ENCODE results near the gene KCNG2. TPM values are rescaled to one million over a fixed set of nuclear protein-coding genes. Genes with fewer than 3 reads are reported as not detected.

Gene KCNG2
- total and polyA plus RNA-seq, 2 experiments from 2014 or later: not detected

DNA sequence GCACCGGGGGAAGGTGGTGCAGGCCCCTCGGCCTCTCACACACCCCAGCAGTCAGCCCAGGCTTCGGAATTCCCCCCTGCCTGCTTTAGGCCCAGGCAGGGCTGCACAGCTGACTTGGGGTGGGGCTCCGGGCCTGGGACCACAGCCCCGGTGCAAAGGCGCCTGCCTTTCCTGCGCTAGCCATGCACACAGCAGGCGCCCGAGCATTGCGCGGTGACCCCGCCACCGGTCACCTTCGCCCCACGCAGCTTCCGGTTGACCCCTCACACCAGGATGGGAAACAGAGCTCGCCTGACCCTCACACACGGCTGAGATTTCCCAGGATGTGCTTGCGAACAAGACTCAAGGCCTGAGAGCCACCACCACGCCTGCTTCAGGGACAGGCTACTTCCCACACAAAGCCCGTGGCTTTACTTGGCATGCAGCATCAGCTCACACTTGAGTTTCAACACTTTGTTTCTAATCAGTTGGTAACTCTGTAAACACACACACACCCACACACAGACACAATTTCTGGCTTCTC lies 107.7 kb downstream of the KCNG2 start:
- H3K4me3 ChIP-seq: no peak overlapping the region
- no peaks in the 10 kb centered on the region for H3K27me3 ChIP-seq
- H3K36me3 ChIP-seq (replicated peaks; ENCODE audit: insufficient read depth, low read depth): no peaks in the 10 kb centered on the region
- no peak overlapping the region for H2AFZ ChIP-seq
- no peak for DNase-seq (ENCODE audit: low spot score)
- H3K4me1 ChIP-seq (ENCODE audit: insufficient read depth): no peaks in the 10 kb centered on the region
- H3K9me2 ChIP-seq (replicated peaks; ENCODE audit: insufficient read depth): no peaks in the 10 kb centered on the region
- TF ChIP-seq EZH2 (IDR thresholded peaks at IDR 0.05; ENCODE audit: borderline replicate concordance) (no peak), EZH2phosphoT487 (IDR thresholded peaks at IDR 0.05; ENCODE audit: low read depth, severe bottlenecking, unreplicated experiment) (no peak)
- TF ChIP-seq, protein P1, sequence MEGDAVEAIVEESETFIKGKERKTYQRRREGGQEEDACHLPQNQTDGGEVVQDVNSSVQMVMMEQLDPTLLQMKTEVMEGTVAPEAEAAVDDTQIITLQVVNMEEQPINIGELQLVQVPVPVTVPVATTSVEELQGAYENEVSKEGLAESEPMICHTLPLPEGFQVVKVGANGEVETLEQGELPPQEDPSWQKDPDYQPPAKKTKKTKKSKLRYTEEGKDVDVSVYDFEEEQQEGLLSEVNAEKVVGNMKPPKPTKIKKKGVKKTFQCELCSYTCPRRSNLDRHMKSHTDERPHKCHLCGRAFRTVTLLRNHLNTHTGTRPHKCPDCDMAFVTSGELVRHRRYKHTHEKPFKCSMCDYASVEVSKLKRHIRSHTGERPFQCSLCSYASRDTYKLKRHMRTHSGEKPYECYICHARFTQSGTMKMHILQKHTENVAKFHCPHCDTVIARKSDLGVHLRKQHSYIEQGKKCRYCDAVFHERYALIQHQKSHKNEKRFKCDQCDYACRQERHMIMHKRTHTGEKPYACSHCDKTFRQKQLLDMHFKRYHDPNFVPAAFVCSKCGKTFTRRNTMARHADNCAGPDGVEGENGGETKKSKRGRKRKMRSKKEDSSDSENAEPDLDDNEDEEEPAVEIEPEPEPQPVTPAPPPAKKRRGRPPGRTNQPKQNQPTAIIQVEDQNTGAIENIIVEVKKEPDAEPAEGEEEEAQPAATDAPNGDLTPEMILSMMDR (IDR thresholded peaks at IDR 0.05; ENCODE audit: poor library complexity): no peak
- H3K9me3 ChIP-seq (ENCODE audit: low read depth): no peaks in the 10 kb centered on the region
- no peak overlapping the region for H3K4me2 ChIP-seq
- H3K79me2 ChIP-seq: peaks cover under 1% of the 10 kb centered on the region
- 93% methylated on average over 19 of the region's 21 CpGs for WGBS (ENCODE audit: low lambda C conversion rate, missing lambda C conversion rate)
- no peak overlapping the region for H3K27ac ChIP-seq
- H4K20me1 ChIP-seq (ENCODE audit: insufficient read depth, poor library complexity, severe bottlenecking): no peaks in the 10 kb centered on the region

DNA sequence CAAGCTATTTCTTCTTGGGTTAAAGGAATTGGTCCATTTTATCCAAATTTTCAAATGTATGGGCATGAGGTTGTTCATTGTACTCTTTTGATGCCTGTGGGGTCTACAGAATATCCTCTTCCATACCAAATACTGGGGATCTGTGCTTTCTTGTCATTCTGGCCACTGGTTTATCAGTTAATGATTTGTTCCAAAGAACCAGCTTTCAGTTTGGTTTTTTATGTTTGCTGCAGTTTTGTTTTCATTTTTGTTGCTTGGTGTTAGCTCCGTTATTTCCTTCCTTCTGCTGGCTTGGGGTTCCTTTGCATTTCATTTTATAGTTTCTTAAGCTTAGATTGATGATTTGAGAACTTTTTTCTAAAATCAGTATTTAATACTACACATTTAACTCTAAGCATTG lies 108.3 kb downstream of the KCNG2 start:
- Histone ChIP-seq H3K9me3 (ENCODE audit: low read depth) (no peaks in the 10 kb centered on the region), H3K27ac (no peak overlapping the region), H3K4me3 (no peak overlapping the region), H3K4me1 (ENCODE audit: insufficient read depth) (no peaks in the 10 kb centered on the region), H4K20me1 (ENCODE audit: insufficient read depth, poor library complexity, severe bottlenecking) (no peaks in the 10 kb centered on the region), H3K79me2 (peaks cover 5% of the 10 kb centered on the region), H3K27me3 (no peaks in the 10 kb centered on the region), H2AFZ (no peak overlapping the region), H3K4me2 (no peak overlapping the region), H3K9me2 (replicated peaks; ENCODE audit: insufficient read depth) (no peaks in the 10 kb centered on the region), H3K36me3 (replicated peaks; ENCODE audit: insufficient read depth, low read depth) (no peaks in the 10 kb centered on the region)
- TF ChIP-seq EZH2phosphoT487 (IDR thresholded peaks at IDR 0.05; ENCODE audit: low read depth, severe bottlenecking, unreplicated experiment) (no peak), EZH2 (IDR thresholded peaks at IDR 0.05; ENCODE audit: borderline replicate concordance) (no peak)
- TF ChIP-seq, protein P1 (IDR thresholded peaks at IDR 0.05; ENCODE audit: poor library complexity): no peak
- no peak for DNase-seq (ENCODE audit: low spot score)
- 86% methylated on average over 1 of the region's 1 CpG for WGBS (ENCODE audit: low lambda C conversion rate, missing lambda C conversion rate)

DNA sequence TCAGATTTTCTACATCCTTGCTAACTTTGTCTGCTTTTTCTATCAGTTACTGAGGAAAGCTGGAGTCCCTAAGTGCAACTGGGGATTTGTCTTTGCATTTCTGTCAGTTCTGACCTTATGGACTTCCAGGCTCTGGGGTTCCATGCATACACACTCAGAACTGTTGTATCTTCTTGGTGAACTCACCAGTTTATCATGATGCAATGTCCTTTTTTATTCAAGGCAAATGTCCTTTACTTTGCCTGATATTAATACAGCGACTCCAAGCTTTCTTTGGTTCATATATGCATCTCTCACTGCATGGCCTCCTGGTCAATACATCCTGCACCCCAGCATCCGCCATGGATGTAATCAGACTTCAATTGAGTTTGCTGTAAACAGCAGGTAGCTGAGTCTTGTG lies 109.0 kb downstream of the KCNG2 start:
- H4K20me1 ChIP-seq (ENCODE audit: insufficient read depth, poor library complexity, severe bottlenecking): no peaks in the 10 kb centered on the region
- DNase-seq (ENCODE audit: low spot score): no peak
- H3K9me3 ChIP-seq (ENCODE audit: low read depth): no peaks in the 10 kb centered on the region
- no peak overlapping the region for H2AFZ ChIP-seq
- H3K4me2 ChIP-seq: no peak overlapping the region
- H3K36me3 ChIP-seq (replicated peaks; ENCODE audit: insufficient read depth, low read depth): no peaks in the 10 kb centered on the region
- no peak overlapping the region for H3K4me3 ChIP-seq
- no peaks in the 10 kb centered on the region for H3K27me3 ChIP-seq
- H3K4me1 ChIP-seq (ENCODE audit: insufficient read depth): no peaks in the 10 kb centered on the region
- TF ChIP-seq EZH2 (IDR thresholded peaks at IDR 0.05; ENCODE audit: borderline replicate concordance) (no peak), EZH2phosphoT487 (IDR thresholded peaks at IDR 0.05; ENCODE audit: low read depth, severe bottlenecking, unreplicated experiment) (no peak)
- TF ChIP-seq, protein P1 (IDR thresholded peaks at IDR 0.05; ENCODE audit: poor library complexity): no peak
- peaks cover 5% of the 10 kb centered on the region for H3K79me2 ChIP-seq
- no peak overlapping the region for H3K27ac ChIP-seq
- 100% methylated on average over 2 of the region's 2 CpGs for WGBS (ENCODE audit: low lambda C conversion rate, missing lambda C conversion rate)
- H3K9me2 ChIP-seq (replicated peaks; ENCODE audit: insufficient read depth): no peaks in the 10 kb centered on the region
